Measurements from ENCODE around the gene NUCKS1. TPM values are rescaled to one million over a fixed set of nuclear protein-coding genes. Genes with fewer than 3 reads are reported as not detected.

Gene NUCKS1
- total RNA-seq, 1 experiment from 2014 or later, result 379 TPM

GRCh38 chr1:205706601-205707502 lies 43.1 kb downstream of the NUCKS1 start:
- Histone ChIP-seq H3K27ac (no peak overlapping the region), H3K4me3 (no peak overlapping the region), H3K4me1 (peaks cover 21% of the 10 kb centered on the region), H3K27me3 (no peaks in the 10 kb centered on the region), H3K9me3 (replicated peaks) (no peaks in the 10 kb centered on the region), H3K36me3 (peaks cover 3% of the 10 kb centered on the region; the same call in 1 of the 2 replicates)
- no peak for DNase-seq

GRCh38 chr1:205704903-205705302 lies 45.1 kb downstream of the NUCKS1 start:
- Histone ChIP-seq H3K4me1 (peaks cover 26% of the 10 kb centered on the region), H3K4me3 (no peak overlapping the region), H3K9me3 (replicated peaks) (no peaks in the 10 kb centered on the region), H3K27ac (no peak overlapping the region), H3K27me3 (no peaks in the 10 kb centered on the region), H3K36me3 (no peaks in the 10 kb centered on the region)
- no peak for DNase-seq

GRCh38 chr1:205703072-205703471 lies 46.9 kb downstream of the NUCKS1 start:
- Histone ChIP-seq H3K4me1 (peaks cover 10% of the 10 kb centered on the region), H3K9me3 (replicated peaks) (no peaks in the 10 kb centered on the region), H3K27ac (no peak overlapping the region), H3K4me3 (no peak overlapping the region), H3K36me3 (no peaks in the 10 kb centered on the region), H3K27me3 (no peaks in the 10 kb centered on the region)
- DNase-seq, result no peak

GRCh38 chr1:205701891-205702290 lies 48.1 kb downstream of the NUCKS1 start:
- no peaks in the 10 kb centered on the region for H3K27me3 ChIP-seq
- H3K27ac ChIP-seq, result no peak overlapping the region
- no peak for DNase-seq
- no peaks in the 10 kb centered on the region for H3K9me3 ChIP-seq (replicated peaks)
- H3K36me3 ChIP-seq, result no peaks in the 10 kb centered on the region
- H3K4me3 ChIP-seq, result no peak overlapping the region
- peaks cover 10% of the 10 kb centered on the region for H3K4me1 ChIP-seq

- H3K4me3 ChIP-seq, result no peak overlapping the region
- no peak for DNase-seq
- no peaks in the 10 kb centered on the region for H3K36me3 ChIP-seq
- H3K9me3 ChIP-seq (replicated peaks), result no peaks in the 10 kb centered on the region
- H3K4me1 ChIP-seq, result peaks cover 10% of the 10 kb centered on the region
- no peaks in the 10 kb centered on the region for H3K27me3 ChIP-seq
- no peak overlapping the region for H3K27ac ChIP-seq
Observed at GRCh38 chr1:205701420-205701819, 48.6 kb downstream of the NUCKS1 start.

GRCh38 chr1:205700865-205701401 lies 49.0 kb downstream of the NUCKS1 start:
- H3K4me3 ChIP-seq, result no peak overlapping the region
- no peaks in the 10 kb centered on the region for H3K27me3 ChIP-seq
- DNase-seq, result peak; percentile 45 to 68
- H3K36me3 ChIP-seq, result no peaks in the 10 kb centered on the region
- H3K27ac ChIP-seq, result no peak overlapping the region
- peaks cover 10% of the 10 kb centered on the region for H3K4me1 ChIP-seq
- no peaks in the 10 kb centered on the region for H3K9me3 ChIP-seq (replicated peaks)

- H3K27ac ChIP-seq, result no peak overlapping the region
Observed at GRCh38 chr1:205699416-205699815, 50.6 kb downstream of the NUCKS1 start.

GRCh38 chr1:205698921-205699320 lies 51.1 kb downstream of the NUCKS1 start:
- peaks cover 3% of the 10 kb centered on the region; the same call in 1 of the 2 replicates for H3K27me3 ChIP-seq
- no peak overlapping the region for H3K27ac ChIP-seq
- H3K4me3 ChIP-seq, result no peak overlapping the region
- H3K4me1 ChIP-seq, result peaks cover 10% of the 10 kb centered on the region
- no peaks in the 10 kb centered on the region for H3K9me3 ChIP-seq (replicated peaks)
- H3K36me3 ChIP-seq, result no peaks in the 10 kb centered on the region
- DNase-seq, result no peak

More at GRCh38 chr1:205699416-205699815, 50.6 kb downstream of the NUCKS1 start:
- Histone ChIP-seq H3K9me3 (replicated peaks) (no peaks in the 10 kb centered on the region), H3K4me3 (no peak overlapping the region), H3K36me3 (no peaks in the 10 kb centered on the region), H3K27me3 (peaks cover 3% of the 10 kb centered on the region; the same call in 1 of the 2 replicates), H3K4me1 (peaks cover 10% of the 10 kb centered on the region)
- DNase-seq, result no peak

- DNase-seq, result no peak
- no peaks in the 10 kb centered on the region for H3K9me3 ChIP-seq (replicated peaks)
- H3K36me3 ChIP-seq, result no peaks in the 10 kb centered on the region
- no peak overlapping the region for H3K4me3 ChIP-seq
- H3K27ac ChIP-seq, result no peak overlapping the region
- peaks cover 14% of the 10 kb centered on the region for H3K4me1 ChIP-seq
- peaks cover 3% of the 10 kb centered on the region; the same call in 1 of the 2 replicates for H3K27me3 ChIP-seq
Observed at GRCh38 chr1:205693421-205693991, 56.5 kb downstream of the NUCKS1 start.

GRCh38 chr1:205692423-205692822 lies 57.6 kb downstream of the NUCKS1 start:
- H3K9me3 ChIP-seq (replicated peaks), result no peaks in the 10 kb centered on the region
- no peak overlapping the region for H3K27ac ChIP-seq
- peaks cover 3% of the 10 kb centered on the region; the same call in 1 of the 2 replicates for H3K27me3 ChIP-seq
- H3K4me1 ChIP-seq, result peaks cover 23% of the 10 kb centered on the region
- no peaks in the 10 kb centered on the region for H3K36me3 ChIP-seq
- no peak for DNase-seq
- no peak overlapping the region for H3K4me3 ChIP-seq

- no peaks in the 10 kb centered on the region for H3K9me3 ChIP-seq (replicated peaks)
- H3K27me3 ChIP-seq, result peaks cover 3% of the 10 kb centered on the region; the same call in 1 of the 2 replicates
- DNase-seq, result no peak
- H3K27ac ChIP-seq, result no peak overlapping the region
- no peaks in the 10 kb centered on the region for H3K36me3 ChIP-seq
- no peak overlapping the region for H3K4me3 ChIP-seq
- peaks cover 28% of the 10 kb centered on the region for H3K4me1 ChIP-seq
Observed at GRCh38 chr1:205690122-205690756, 59.7 kb downstream of the NUCKS1 start.

- H3K27me3 ChIP-seq, result no peaks in the 10 kb centered on the region
- no peaks in the 10 kb centered on the region for H3K9me3 ChIP-seq (replicated peaks)
- no peak overlapping the region for H3K4me3 ChIP-seq
- no peak overlapping the region for H3K27ac ChIP-seq
- H3K36me3 ChIP-seq, result no peaks in the 10 kb centered on the region
- peaks cover 28% of the 10 kb centered on the region for H3K4me1 ChIP-seq
- peak; percentile 58 to 73 for DNase-seq
Observed at GRCh38 chr1:205689479-205689878, 60.5 kb downstream of the NUCKS1 start.

GRCh38 chr1:205688171-205689080 lies 61.6 kb downstream of the NUCKS1 start:
- no peak for DNase-seq
- Histone ChIP-seq H3K9me3 (replicated peaks) (no peaks in the 10 kb centered on the region), H3K36me3 (no peaks in the 10 kb centered on the region), H3K4me1 (peaks cover 28% of the 10 kb centered on the region), H3K27me3 (no peaks in the 10 kb centered on the region), H3K27ac (no peak overlapping the region; the same call in 1 of the 2 replicates), H3K4me3 (no peak overlapping the region)

- no peaks in the 10 kb centered on the region for H3K27me3 ChIP-seq
- H3K4me3 ChIP-seq, result no peak overlapping the region
- peak in 1 of 2 experiments; percentile 57 for DNase-seq
- H3K9me3 ChIP-seq (replicated peaks), result no peaks in the 10 kb centered on the region
- H3K27ac ChIP-seq, result no peak overlapping the region
- H3K4me1 ChIP-seq, result peaks cover 28% of the 10 kb centered on the region
- no peaks in the 10 kb centered on the region for H3K36me3 ChIP-seq
Observed at GRCh38 chr1:205687242-205687641, 62.7 kb downstream of the NUCKS1 start.

All from SJCRH30 (cell line).